Calu3 (cell line): ENCODE results near the gene OSER1. TPM values are rescaled to one million over a fixed set of nuclear protein-coding genes. Genes with fewer than 3 reads are reported as not detected.

Source experiments
- BruUV-seq: library from RNA; stranded (reverse); fragments of 400-500 nt; replicated peaks from 2 replicates; lab custom pipeline; 2021; lab: Mats Ljungman, UMichigan
- CTCF ChIA-PET: fragments of 300-600 bp; sonication (Branson Sonifier 250); formaldehyde crosslinking; loops from one replicate; lab custom pipeline; 2022; ENCODE audit warnings: antibody characterized with exemption; lab: Charles Lee
- DNase-seq: peaks from one replicate; pipeline ENCODE4 v3.0.0; 2022
- H3K27ac Mint-ChIP-seq: one replicate; pipeline ENCODE4 v1.8.0; 2022; ENCODE audit warnings: mixed read lengths; ENCODE audit not compliant: unreplicated experiment
- H3K27me3 Mint-ChIP-seq: one replicate; pipeline ENCODE4 v1.8.0; 2022; ENCODE audit warnings: mixed read lengths; ENCODE audit not compliant: unreplicated experiment
- H3K36me3 Mint-ChIP-seq: one replicate; pipeline ENCODE4 v1.8.0; 2022; ENCODE audit warnings: mild to moderate bottlenecking, moderate library complexity, mixed read lengths; ENCODE audit not compliant: insufficient read depth, unreplicated experiment
- H3K4me1 Mint-ChIP-seq: one replicate; pipeline ENCODE4 v1.8.0; 2022; ENCODE audit warnings: mild to moderate bottlenecking, low read depth, mixed read lengths; ENCODE audit not compliant: unreplicated experiment
- H3K4me3 Mint-ChIP-seq: one replicate; pipeline ENCODE4 v1.8.0; 2022; ENCODE audit warnings: mild to moderate bottlenecking, low read depth, moderate library complexity, mixed read lengths; ENCODE audit not compliant: unreplicated experiment
- H3K9me3 Mint-ChIP-seq: one replicate; pipeline ENCODE4 v1.8.0; 2022; ENCODE audit warnings: low read depth, mixed read lengths; ENCODE audit not compliant: unreplicated experiment
- intact Hi-C: fragments of 100-400 bp; cut with micrococcal nuclease; formaldehyde crosslinking; loops from one replicate; pipeline ENCODE4 v1.10.0; 2022; ENCODE audit not compliant: unreplicated experiment
- total RNA-seq: library from RNA; stranded (reverse); gene quantifications from 2 replicates; pipeline ENCODE4 v1.2.3, GENCODE V29; 2022
- TF ChIP-seq, protein P1 (sequence below): fragments of 200-600 bp; IDR thresholded peaks from one replicate; pipeline ENCODE4 v1.8.0; 2022; ENCODE audit warnings: antibody characterized with exemption; ENCODE audit not compliant: unreplicated experiment

Gene OSER1
- total RNA-seq, 1 experiment from 2014 or later = 56.7 TPM

DNA sequence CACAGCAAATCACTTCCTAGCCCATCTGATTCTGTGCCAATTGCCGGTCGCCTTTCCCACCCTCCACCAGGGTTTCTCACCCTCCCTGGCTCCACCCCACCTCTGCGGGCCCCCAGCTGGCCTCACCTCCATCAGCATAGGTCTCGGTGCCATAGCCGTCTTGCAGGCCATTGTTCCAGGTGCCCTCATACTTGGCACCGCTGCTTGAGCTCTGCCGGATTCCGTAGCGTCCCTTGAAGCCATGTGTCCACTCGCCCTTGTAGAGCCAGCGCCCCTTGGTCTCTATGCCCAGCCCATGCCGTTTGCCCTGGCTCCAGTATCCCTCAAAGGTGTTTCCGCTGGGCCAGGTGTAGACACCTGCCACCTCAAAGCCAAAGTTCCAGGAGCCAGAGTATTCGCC, 24.4 kb downstream of the OSER1 start:
- H3K27me3 Mint-ChIP-seq = peaks cover 20% of the 10 kb centered on the region
- H3K9me3 Mint-ChIP-seq = no peaks in the 10 kb centered on the region
- peaks cover 5% of the 10 kb centered on the region for H3K36me3 Mint-ChIP-seq
- BruUV-seq = no TSS peak
- DNase-seq = no peak
- intact Hi-C loops = loop anchor here (5.0 kb wide), 1 partner anchor 729 kb away; the partner anchor contains the start of gene SRSF6
- peak overlapping the region; percentile 63 for H3K4me3 Mint-ChIP-seq
- CTCF ChIA-PET = interaction anchor here (0.6 kb wide), 1 partner anchor 10 kb away, joined by 3 read pairs; no protein-coding TSS in a partner anchor
- H3K27ac Mint-ChIP-seq = no peak overlapping the region
- peaks cover 16% of the 10 kb centered on the region for H3K4me1 Mint-ChIP-seq
- TF ChIP-seq, protein P1, sequence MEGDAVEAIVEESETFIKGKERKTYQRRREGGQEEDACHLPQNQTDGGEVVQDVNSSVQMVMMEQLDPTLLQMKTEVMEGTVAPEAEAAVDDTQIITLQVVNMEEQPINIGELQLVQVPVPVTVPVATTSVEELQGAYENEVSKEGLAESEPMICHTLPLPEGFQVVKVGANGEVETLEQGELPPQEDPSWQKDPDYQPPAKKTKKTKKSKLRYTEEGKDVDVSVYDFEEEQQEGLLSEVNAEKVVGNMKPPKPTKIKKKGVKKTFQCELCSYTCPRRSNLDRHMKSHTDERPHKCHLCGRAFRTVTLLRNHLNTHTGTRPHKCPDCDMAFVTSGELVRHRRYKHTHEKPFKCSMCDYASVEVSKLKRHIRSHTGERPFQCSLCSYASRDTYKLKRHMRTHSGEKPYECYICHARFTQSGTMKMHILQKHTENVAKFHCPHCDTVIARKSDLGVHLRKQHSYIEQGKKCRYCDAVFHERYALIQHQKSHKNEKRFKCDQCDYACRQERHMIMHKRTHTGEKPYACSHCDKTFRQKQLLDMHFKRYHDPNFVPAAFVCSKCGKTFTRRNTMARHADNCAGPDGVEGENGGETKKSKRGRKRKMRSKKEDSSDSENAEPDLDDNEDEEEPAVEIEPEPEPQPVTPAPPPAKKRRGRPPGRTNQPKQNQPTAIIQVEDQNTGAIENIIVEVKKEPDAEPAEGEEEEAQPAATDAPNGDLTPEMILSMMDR = no peak

DNA sequence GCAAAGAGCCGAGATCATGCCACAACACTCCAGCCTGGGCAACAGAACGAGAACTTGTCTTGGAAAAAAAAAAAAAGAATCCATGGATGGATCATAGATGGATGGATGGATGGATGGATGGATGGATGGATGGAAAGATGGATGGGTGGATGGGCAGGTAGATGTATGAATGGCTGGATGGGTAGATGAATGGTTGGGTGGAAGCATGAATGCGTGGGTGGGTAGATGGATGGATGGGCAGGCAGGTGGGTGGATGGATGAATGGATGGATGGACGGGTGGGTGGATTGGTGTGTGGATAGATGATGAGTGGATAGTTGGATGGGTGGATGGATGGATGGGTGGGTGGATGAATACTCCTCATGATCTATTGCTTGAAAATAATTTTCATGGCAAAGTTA, 25.0 kb downstream of the OSER1 start:
- Mint-ChIP-seq H3K27ac (no peak overlapping the region), H3K27me3 (peaks cover 25% of the 10 kb centered on the region), H3K36me3 (peaks cover 5% of the 10 kb centered on the region), H3K4me1 (peaks cover 16% of the 10 kb centered on the region), H3K9me3 (no peaks in the 10 kb centered on the region), H3K4me3 (no peak overlapping the region)
- BruUV-seq = no TSS peak
- CTCF ChIA-PET = interaction anchor here (0.6 kb wide), 1 partner anchor 10 kb away, joined by 3 read pairs; no protein-coding TSS in a partner anchor
- DNase-seq = no peak
- intact Hi-C loops = loop anchor here (5.0 kb wide), 1 partner anchor 728 kb away; the partner anchor contains the start of gene SRSF6
- TF ChIP-seq, protein P1 = no peak

DNA sequence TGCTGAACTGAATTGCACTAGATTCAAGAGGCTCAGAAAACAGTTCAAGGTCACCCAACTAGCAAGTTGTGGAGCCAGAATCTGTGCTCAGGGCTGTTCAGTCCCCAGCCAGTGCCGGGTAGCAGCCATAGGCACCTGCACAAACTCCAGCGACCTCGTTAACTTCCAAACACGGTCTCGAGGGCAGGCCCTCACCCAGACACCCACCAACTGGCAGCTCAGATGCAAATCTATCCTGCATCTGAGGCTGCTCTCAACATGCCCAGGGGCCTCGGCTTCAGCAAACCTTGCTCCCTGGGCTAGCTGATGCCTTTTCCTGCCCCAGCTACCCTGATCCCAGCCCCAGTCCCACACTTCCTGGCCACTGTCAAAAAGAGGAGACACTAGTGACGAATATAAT, 27.3 kb downstream of the OSER1 start:
- Mint-ChIP-seq H3K27ac (no peak overlapping the region), H3K27me3 (peaks cover 25% of the 10 kb centered on the region), H3K4me1 (peaks cover 12% of the 10 kb centered on the region), H3K9me3 (no peaks in the 10 kb centered on the region), H3K4me3 (no peak overlapping the region), H3K36me3 (peaks cover 5% of the 10 kb centered on the region)
- no TSS peak for BruUV-seq
- DNase-seq = no peak
- CTCF ChIA-PET = no interaction called here
- intact Hi-C loops = no loop called here
- TF ChIP-seq, protein P1 = no peak

DNA sequence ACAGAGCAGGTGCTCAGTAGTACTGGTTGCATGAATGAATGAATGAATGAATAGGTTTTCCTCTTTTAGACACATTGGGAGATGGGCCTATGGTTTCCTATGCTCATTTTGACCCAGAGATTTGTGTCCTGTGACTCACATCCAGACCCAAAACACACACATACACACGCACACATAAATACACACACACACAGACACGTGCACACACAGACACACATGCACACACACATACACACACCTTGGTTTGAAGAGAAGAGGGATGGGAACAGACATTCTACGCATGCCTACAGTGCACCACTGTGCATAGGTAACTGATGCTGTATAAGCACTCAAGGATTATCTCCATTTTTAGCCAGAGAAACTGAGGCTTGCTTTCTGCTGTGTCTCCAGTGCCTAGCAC, 27.7 kb downstream of the OSER1 start:
- DNase-seq = no peak
- TF ChIP-seq, protein P1 = no peak
- CTCF ChIA-PET = no interaction called here
- no peak overlapping the region for H3K4me3 Mint-ChIP-seq
- intact Hi-C loops = no loop called here
- peaks cover 25% of the 10 kb centered on the region for H3K27me3 Mint-ChIP-seq
- BruUV-seq = no TSS peak
- no peaks in the 10 kb centered on the region for H3K9me3 Mint-ChIP-seq
- H3K36me3 Mint-ChIP-seq = peaks cover 5% of the 10 kb centered on the region
- H3K27ac Mint-ChIP-seq = no peak overlapping the region
- H3K4me1 Mint-ChIP-seq = peaks cover 8% of the 10 kb centered on the region
